ENCODE results near the gene ABL1.

Gene ABL1

GRCh38 chr9:130872093-130872492, 37.0 kb downstream of the ABL1 start:
- DNase-seq (ENCODE audit: low read depth): no peak

- DNase-seq (ENCODE audit: low read depth): no peak
These were observed 37.5 kb downstream of the ABL1 start for GRCh38 chr9:130872508-130872907.

- no peak for DNase-seq (ENCODE audit: low read depth)
These were observed 38.0 kb downstream of the ABL1 start for GRCh38 chr9:130872912-130873503.

- DNase-seq (ENCODE audit: low read depth): no peak
These were observed 38.9 kb downstream of the ABL1 start for GRCh38 chr9:130873966-130874365.

- DNase-seq (ENCODE audit: low read depth): no peak
These were observed 39.7 kb downstream of the ABL1 start for GRCh38 chr9:130874783-130875182.

GRCh38 chr9:130877300-130877699, 42.2 kb downstream of the ABL1 start:
- DNase-seq (ENCODE audit: low read depth): no peak

- DNase-seq (ENCODE audit: low read depth): no peak
These were observed 43.2 kb downstream of the ABL1 start for GRCh38 chr9:130878295-130878694.

GRCh38 chr9:130879863-130880411, 44.9 kb downstream of the ABL1 start:
- DNase-seq (ENCODE audit: low read depth): no peak

GRCh38 chr9:130880599-130881220, 45.7 kb downstream of the ABL1 start:
- no peak for DNase-seq (ENCODE audit: low read depth)

- no peak for DNase-seq (ENCODE audit: low read depth)
These were observed 46.5 kb downstream of the ABL1 start for GRCh38 chr9:130881516-130881915.

- DNase-seq (ENCODE audit: low read depth): no peak
These were observed 47.7 kb downstream of the ABL1 start for GRCh38 chr9:130882696-130883225.

GRCh38 chr9:130883479-130883878, 48.4 kb downstream of the ABL1 start:
- DNase-seq (ENCODE audit: low read depth): no peak

- DNase-seq (ENCODE audit: low read depth): no peak
These were observed 49.1 kb downstream of the ABL1 start for GRCh38 chr9:130884111-130884531.

GRCh38 chr9:130884542-130885483, 49.8 kb downstream of the ABL1 start:
- no peak for DNase-seq (ENCODE audit: low read depth)

- DNase-seq (ENCODE audit: low read depth): no peak
These were observed 50.7 kb downstream of the ABL1 start for GRCh38 chr9:130885484-130886375.

- DNase-seq (ENCODE audit: low read depth): no peak
These were observed 51.9 kb downstream of the ABL1 start for GRCh38 chr9:130886981-130887380.

GRCh38 chr9:130887494-130888144, 52.6 kb downstream of the ABL1 start:
- no peak for DNase-seq (ENCODE audit: low read depth)

- no peak for DNase-seq (ENCODE audit: low read depth)
These were observed 53.3 kb downstream of the ABL1 start for GRCh38 chr9:130888146-130888885.

GRCh38 chr9:130890124-130890523, 55.1 kb downstream of the ABL1 start:
- DNase-seq (ENCODE audit: low read depth): no peak
